Left renal cortex interstitium (tissue), 4 donors: ENCODE measurements around the gene AS3MT. TPM values are rescaled to one million over a fixed set of nuclear protein-coding genes. Genes with fewer than 3 reads are reported as not detected.
"Not testable (repeated sequence)": the region's sequence is repeated elsewhere in the genome, so short reads cannot be mapped to it uniquely, and the experiment has no call there.

Experiments
- DNase-seq, 4 donors: peaks; one replicate each; pipeline ENCODE4 v3.0.0-alpha.2; 2013; ENCODE audit warnings: low read depth in 4 of 4, low spot score in 2 of 4, missing footprints in 1 of 4
- polyA plus RNA-seq, 4 donors: library from polyadenylated mRNA; unstranded; fragments of 120-200 nt; gene quantifications; one replicate each; pipeline ENCODE4 v1.2.1, GENCODE V29; 2013; ENCODE audit not compliant: insufficient read length in 4 of 4

AS3MT gene
- 10 to 100 TPM; 18.7 to 26.3 (median 22.2) TPM for polyA plus RNA-seq

DNA sequence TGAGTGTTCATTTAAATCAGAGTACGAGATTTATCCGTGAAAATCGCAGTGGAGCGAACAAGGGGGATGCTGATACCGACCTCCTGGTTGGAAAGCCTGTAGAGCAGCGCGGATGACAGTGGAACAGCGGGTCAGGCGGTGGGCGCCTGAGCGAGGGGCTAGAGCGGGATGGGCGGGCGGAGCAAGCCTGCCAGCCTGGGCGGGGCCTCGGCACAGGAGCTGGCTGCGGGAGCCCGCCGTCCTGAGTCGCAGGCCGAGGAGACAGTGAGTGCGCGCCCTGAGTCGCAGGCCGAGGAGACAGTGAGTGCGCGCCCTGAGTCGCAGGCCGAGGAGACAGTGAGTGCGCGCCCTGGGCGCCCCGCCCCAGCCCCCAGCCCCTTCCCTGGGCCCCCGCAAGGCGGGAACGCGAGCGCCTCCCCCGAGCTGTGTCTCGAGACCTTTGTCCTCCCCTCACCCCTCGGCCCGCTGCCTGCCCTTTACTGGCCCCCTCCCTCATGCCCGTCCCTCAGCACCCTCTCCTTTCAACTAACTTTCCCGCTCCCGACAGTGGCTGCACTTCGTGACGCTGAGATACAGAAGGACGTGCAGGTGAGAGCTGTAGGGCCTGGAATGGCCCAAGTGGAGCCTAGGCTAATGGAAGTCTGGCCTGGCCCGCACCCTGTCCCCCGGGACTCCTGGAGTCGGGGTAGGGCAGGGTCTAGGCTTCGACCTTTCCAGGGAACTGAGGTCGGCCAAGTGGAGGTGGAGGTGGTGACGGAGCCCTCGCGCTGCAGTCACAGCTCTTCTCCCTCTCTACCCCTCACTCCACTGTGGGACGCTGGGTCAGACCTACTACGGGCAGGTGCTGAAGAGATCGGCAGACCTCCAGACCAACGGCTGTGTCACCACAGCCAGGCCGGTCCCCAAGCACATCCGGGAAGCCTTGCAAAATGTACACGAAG lies at the start of gene AS3MT:
Gene AS3MT (plus strand): TSS at position 213 of the 941 bp plus-strand sequence. CDS start 123 bp downstream, at position 336.
- peak in 3 of 4 donors; percentile 18 to 42 (median 36) for DNase-seq

GRCh38 chr10:102820008-102820407 lies 49.3 kb upstream of the AS3MT start:
- DNase-seq: not testable (repeated sequence)

DNA sequence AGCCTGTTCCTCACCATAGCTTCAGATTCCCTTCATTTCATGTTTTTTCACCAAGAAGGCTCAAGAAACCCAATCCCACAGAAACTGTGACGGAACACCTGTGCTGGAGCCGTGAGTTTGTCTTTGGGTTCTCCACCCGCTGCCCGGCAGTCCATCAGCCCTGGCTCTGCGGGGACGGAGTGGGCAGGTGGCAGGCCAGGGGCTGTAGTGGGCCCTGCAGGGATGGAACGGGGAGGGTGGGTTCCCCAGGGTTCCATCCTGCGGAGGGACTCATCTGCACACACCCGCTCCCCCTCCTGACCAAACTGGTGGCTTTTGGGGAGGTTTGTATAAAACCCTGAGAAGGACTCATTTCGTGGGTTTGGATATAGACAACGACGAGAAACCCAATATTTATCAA lies 47.0 kb upstream of the AS3MT start:
- no peak for DNase-seq

DNA sequence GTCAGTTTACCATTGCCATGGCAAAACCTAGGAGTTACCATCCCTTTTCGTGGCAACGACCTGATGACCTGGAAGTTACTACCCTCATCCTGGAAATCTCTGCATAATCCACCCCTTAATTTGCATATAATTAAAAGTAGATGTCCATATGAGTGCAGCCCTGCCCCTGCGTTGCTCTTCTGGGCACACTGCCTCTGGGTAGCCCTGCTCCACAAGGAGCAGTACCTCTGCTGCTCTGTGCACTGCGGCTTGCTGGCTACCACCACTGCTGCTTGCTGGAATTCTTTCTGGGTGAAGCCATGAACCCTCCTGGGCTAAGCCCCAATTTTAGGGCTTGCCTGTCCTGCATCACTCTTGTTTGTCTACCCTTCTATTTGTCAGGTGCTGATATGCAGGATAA lies 44.6 kb upstream of the AS3MT start:
- no peak for DNase-seq

GRCh38 chr10:102826148-102826796 lies 43.0 kb upstream of the AS3MT start:
- no peak for DNase-seq

DNA sequence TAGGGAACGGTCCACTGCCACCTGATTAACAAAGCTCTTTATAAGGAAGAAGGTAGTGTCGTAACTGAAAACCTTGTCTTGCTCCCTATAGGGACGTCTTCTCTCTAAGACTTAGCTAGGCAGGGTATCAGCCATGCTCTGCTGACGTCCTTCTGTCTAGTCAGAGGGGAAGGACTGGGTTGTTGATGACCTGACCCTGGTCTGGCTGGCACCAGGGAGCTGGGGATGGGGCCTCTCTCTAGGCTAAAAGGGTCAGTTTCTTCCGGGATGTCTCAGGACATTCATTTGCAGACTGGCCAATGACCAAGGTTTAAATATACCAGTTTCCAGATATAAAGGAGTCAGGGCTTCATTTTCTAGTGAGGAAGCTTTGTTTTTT lies 41.7 kb upstream of the AS3MT start:
- DNase-seq: no peak

- no peak for DNase-seq
These were observed 37.8 kb upstream of the AS3MT start for GRCh38 chr10:102831322-102832071.

- no peak for DNase-seq
These were observed 37.0 kb upstream of the AS3MT start for GRCh38 chr10:102832248-102832647.

DNA sequence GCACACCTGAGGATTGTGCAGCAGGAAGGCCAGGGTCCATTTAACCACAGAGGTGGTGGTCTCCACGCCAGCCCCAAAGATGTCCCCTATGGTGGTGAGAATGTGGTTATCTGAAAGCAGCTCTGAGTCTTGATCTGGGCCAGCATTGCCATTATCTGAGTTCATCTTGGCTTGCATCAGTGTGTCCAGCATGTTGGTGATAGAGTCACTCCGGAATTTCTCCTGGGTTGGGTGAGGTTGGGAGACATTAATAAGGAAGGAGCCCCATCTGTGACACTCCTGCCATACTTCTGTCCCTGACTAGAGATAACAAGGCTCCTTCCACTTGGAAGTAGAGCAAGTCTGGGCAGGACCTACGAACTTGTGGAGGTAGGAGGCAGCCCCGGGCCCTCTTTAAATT lies 36.3 kb upstream of the AS3MT start:
- DNase-seq: no peak

DNA sequence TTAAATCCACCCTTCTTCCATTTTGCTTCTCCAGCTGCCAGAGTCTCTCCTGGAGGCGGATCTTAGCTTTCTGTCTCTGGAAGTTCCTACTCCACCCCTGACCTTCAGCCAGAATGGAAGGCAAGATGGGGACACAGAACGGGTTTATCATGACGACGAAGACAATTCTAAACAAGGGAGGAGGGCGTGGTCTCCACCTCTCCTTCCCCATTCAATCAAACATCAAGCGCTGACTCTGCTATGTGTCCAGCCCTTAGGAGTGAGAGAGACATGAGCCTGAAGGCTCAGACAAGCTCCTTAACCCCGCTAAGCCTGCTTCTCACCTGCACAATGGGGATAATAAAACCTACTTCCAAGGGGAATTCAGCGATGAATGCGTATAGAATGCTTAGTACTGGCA lies 35.1 kb upstream of the AS3MT start:
- DNase-seq: no peak

GRCh38 chr10:102835007-102835482 lies 34.2 kb upstream of the AS3MT start:
- peak in 1 of 4 donors; percentile 65 for DNase-seq

DNA sequence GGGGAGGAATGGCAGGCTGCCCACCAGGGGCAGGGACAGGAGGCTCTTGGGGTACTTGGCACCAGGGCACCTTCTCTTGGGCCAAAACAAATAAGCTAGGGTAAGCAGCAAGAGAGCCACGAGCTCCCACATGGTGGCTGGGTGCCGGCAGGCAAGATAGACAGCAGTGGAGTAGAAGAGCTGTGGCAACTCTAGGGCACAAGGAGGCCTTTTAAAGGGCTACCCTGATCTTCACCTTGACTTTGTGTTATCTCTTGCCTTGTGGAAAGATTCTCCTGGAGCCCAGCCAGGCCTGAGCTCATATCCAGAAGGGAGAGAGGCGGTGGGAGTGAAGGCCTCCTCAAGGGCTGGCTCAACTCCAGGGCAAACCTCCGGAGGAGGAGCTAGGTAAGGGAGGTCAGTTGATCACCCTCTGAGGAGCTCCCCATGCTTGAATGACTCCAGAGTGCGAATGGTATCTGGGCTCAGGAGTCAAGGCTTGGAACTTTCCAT lies 32.0 kb upstream of the AS3MT start, which contains the start of gene CYP17A1:
Gene CYP17A1 (minus strand): TSS at position 184 of the 492 bp plus-strand sequence. CDS start 52 bp downstream, at position 132.
- no peak for DNase-seq

- not testable (repeated sequence) for DNase-seq
These were observed 30.9 kb upstream of the AS3MT start for GRCh38 chr10:102838276-102838927.

DNA sequence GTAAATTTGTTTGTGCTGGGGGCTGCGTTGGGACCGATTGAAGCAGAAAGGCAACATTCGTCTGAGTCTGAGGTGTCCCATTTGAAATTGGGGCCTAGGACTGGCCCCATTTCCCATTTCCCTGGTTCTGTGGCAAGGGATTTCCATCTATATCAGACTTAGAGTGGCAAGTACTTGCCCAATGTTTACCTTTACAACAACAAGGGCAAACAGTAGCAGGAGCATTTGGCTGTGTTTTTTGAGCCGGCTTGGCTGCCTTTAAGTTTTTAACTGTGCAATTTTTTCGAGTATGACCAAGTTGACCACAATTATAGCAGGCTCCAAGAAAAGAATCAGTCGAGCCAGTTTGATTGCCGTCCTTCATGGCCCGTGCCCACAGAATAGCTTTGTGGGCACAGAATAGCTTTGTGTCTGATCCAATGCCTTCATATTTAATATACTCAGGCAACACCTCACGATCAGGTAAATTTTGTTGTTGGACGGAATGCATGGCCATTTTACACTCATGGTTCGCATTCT lies 27.4 kb upstream of the AS3MT start:
- DNase-seq: no peak

DNA sequence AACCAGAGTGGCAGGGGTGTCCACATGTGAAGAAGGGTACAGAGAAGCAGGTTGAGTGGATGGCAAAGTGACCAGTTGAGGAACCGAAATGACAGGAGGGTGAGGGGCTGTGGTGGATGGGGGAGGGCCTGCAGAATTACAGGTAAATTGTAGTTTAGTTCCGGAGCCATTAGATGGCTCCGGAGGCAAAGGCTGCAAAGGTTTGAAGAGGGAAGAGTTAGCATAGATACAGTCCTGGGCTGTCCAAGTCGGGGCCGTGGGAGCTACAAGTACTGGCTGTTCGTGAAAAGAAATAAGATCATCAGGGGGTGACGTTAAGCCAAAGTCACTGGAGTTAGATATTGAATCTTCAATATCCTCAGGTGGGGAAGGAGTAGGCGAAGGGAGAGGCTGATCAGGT lies 26.1 kb upstream of the AS3MT start:
- not testable (repeated sequence) for DNase-seq

DNA sequence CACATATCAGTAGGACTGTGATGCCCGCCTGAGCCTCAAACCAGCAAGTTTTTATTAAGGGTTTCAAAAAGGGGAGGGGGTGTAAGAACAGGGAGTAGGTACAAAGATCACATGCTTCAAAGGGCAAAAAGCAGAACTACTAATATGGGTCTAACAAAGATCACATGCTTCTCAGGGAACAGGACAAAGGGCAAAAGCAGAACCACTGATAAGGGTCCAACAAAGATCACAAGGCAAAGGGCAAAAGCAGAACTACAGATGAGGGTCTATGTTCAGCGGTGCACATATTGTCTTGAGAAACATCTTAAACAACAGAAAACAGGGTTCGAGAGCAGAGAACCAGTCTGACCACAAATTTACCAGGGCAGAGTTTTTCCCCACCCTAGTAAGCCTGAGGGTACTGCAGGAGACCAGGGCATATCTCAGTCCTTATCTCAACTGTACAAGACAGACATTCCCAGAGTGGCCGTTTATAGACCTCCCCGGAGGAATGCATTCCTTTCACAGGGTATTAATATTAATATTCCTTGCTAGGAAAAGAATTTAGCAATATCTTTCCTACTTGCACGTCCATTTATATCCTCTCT lies 25.0 kb upstream of the AS3MT start:
- not testable (repeated sequence) for DNase-seq

DNA sequence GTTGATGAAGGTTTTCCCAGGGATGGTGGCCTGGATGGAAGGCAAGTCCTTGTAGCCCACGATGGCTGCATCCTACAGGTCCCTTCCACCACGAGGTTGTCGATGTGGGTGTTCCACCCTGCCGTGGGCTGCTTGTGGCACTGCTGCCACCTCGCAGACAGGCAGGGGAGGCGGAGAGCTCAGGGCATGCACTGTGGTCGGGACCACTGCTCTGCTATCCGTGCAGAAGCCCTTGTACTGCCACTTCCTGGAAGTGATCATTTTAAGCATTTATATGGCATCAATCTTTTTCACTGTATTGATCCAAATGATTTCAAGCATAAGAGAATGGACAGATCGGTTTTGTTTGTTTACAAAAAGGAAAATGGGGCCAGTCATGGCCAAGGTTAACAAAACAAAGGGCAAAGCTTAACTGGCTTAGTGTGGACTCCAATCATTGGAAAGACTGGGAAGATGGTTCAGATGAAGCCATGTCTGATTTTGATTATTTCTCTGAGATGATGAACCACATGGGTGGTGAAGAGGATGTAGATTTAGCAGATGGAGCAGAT lies 23.8 kb upstream of the AS3MT start:
- DNase-seq: no peak

DNA sequence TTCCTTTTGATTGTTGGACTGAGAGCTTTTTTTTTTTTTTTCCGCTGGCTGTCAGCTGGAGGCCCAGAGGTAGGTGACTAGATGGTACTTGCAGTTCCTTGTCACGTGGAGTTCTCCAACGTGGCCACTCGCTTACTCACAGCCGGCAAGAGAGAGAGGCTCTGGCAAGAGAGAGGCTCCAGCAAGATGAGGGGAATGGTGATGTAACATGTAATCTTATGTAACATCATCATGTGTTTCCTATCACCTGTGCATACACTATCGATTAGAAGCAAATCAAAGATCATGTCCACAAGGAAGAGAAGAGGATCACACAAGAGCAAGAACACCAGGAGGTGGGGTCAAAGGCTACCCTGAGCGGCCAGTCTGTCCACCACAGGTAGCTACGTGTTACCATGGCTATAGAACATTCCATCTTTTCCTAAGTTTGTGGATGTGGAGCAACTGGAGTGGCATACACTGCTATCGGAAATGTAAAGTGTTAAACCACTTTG lies 19.2 kb upstream of the AS3MT start:
- DNase-seq: no peak

- DNase-seq: not testable (repeated sequence)
These were observed 16.0 kb upstream of the AS3MT start for GRCh38 chr10:102853237-102853636.
